Measurements from ENCODE around the gene LILRA1.

GRCh38 chr19:54620464-54620863, 27.0 kb downstream of the LILRA1 start:
- TF ChIP-seq CTCF (IDR thresholded peaks at IDR 0.05; ENCODE audit: low read depth, low read length, poor library complexity, severe bottlenecking), result no peak
- TF ChIP-seq EZH2phosphoT487 (IDR thresholded peaks at IDR 0.05; ENCODE audit: borderline replicate concordance, low read length), result no peak

Data from DOHH2 (cell line).